Mesenchymal stem cell (in vitro differentiated cells and primary cell): Measurements from ENCODE around the gene AGAP1.
A peak's percentile ranks its signal among the peaks of the same experiment; 100 is the strongest.

Experiments
- DNase-seq: peaks from one replicate; pipeline ENCODE4 v3.0.0-alpha.2; 2013
- H2AFZ ChIP-seq: one replicate; pipeline ENCODE4 v1.6.1; 2013; ENCODE audit warnings: low read depth, mild to moderate bottlenecking, control low read depth, inconsistent platforms, low read length, moderate library complexity
- H2AK5ac ChIP-seq: 2 replicates; pipeline ENCODE4 v1.6.1; 2013; ENCODE audit warnings: low read length, moderate library complexity, mild to moderate bottlenecking, inconsistent platforms; ENCODE audit not compliant: severe bottlenecking
- H2BK120ac ChIP-seq: one replicate; pipeline ENCODE4 v1.6.1; 2013; ENCODE audit warnings: low read depth, mild to moderate bottlenecking, inconsistent platforms, low read length, moderate library complexity
- H2BK12ac ChIP-seq, 2 experiments: one replicate each; pipeline ENCODE4 v1.6.1; 2013; ENCODE audit warnings: inconsistent platforms in 2 of 2, low read length in 2 of 2, mild to moderate bottlenecking in 2 of 2, moderate library complexity in 2 of 2, control low read depth in 1 of 2
- H2BK15ac ChIP-seq: one replicate; pipeline ENCODE4 v1.6.1; 2013; ENCODE audit warnings: mild to moderate bottlenecking, low read depth, inconsistent platforms; ENCODE audit not compliant: poor library complexity, severe bottlenecking
- H2BK5ac ChIP-seq: 2 replicates; pipeline ENCODE4 v1.6.1; 2013; ENCODE audit warnings: low read depth, mild to moderate bottlenecking, low read length, control low read depth, inconsistent platforms; ENCODE audit not compliant: poor library complexity, severe bottlenecking
- H3K14ac ChIP-seq, 2 experiments: one replicate each; pipeline ENCODE4 v1.6.1; 2013; ENCODE audit warnings: inconsistent platforms in 2 of 2, low read length in 2 of 2, control low read depth in 1 of 2, mild to moderate bottlenecking in 1 of 2, moderate library complexity in 1 of 2
- H3K18ac ChIP-seq, 2 experiments: one replicate each; pipeline ENCODE4 v1.6.1; 2013; ENCODE audit warnings: inconsistent platforms in 2 of 2, low read length in 2 of 2, control low read depth in 1 of 2, low read depth in 1 of 2, mild to moderate bottlenecking in 1 of 2
- H3K23ac ChIP-seq, 2 experiments: one replicate each; pipeline ENCODE4 v1.6.1; 2013; ENCODE audit warnings: inconsistent platforms in 2 of 2, low read length in 2 of 2, mild to moderate bottlenecking in 2 of 2, moderate library complexity in 2 of 2, control low read depth in 1 of 2
- H3K27ac ChIP-seq: 2 replicates; pipeline ENCODE4 v1.5.1; 2013; ENCODE audit warnings: mild to moderate bottlenecking, moderate library complexity, low read length, control low read depth, inconsistent platforms; ENCODE audit not compliant: poor library complexity, severe bottlenecking
- H3K27me3 ChIP-seq, 2 experiments: 2 replicates each; pipeline versions ENCODE4 v1.6.1 to v1.7.0; 2013; ENCODE audit warnings: low read length in 2 of 2, mild to moderate bottlenecking in 2 of 2, moderate library complexity in 2 of 2, control low read depth in 1 of 2, inconsistent platforms in 1 of 2; ENCODE audit not compliant: control insufficient read depth in 1 of 2, insufficient read depth in 1 of 2
- H3K36me3 ChIP-seq, 2 experiments: 2 replicates each; pipeline versions ENCODE4 v1.6.1 to v1.7.0; 2013; ENCODE audit warnings: low read length in 2 of 2, control low read depth in 1 of 2, inconsistent platforms in 1 of 2, low read depth in 1 of 2, mild to moderate bottlenecking in 1 of 2; ENCODE audit not compliant: insufficient read depth in 2 of 2, control insufficient read depth in 1 of 2
- H3K4ac ChIP-seq, 2 experiments: one replicate each; pipeline ENCODE4 v1.6.1; 2013; ENCODE audit warnings: inconsistent platforms in 2 of 2, low read length in 2 of 2, mild to moderate bottlenecking in 2 of 2, moderate library complexity in 2 of 2, control low read depth in 1 of 2, low read depth in 1 of 2
- H3K4me1 ChIP-seq: 2 replicates; pipeline ENCODE4 v1.6.1; 2013; ENCODE audit warnings: low read depth, low read length, control low read depth; ENCODE audit not compliant: control insufficient read depth, insufficient read depth
- H3K4me2 ChIP-seq: 2 replicates; pipeline ENCODE4 v1.6.1; 2013; ENCODE audit warnings: low read length, mild to moderate bottlenecking, inconsistent platforms; ENCODE audit not compliant: poor library complexity, severe bottlenecking
- H3K4me3 ChIP-seq, 2 experiments: 2 replicates each; pipeline versions ENCODE4 v1.5.1 to v1.7.0; 2013; ENCODE audit warnings: low read length in 2 of 2, mild to moderate bottlenecking in 2 of 2, control low read depth in 1 of 2, low read depth in 1 of 2; ENCODE audit not compliant: insufficient read depth in 1 of 2
- H3K79me1 ChIP-seq: replicated peaks from 2 replicates; pipeline ENCODE4 v1.6.1; 2013; ENCODE audit warnings: mild to moderate bottlenecking, control low read depth, low read length, inconsistent platforms; ENCODE audit not compliant: poor library complexity, severe bottlenecking
- H3K9ac ChIP-seq: 2 replicates; pipeline ENCODE4 v1.7.0; 2013; ENCODE audit warnings: mild to moderate bottlenecking, low read length, moderate library complexity
- H3K9me3 ChIP-seq: 2 replicates; pipeline ENCODE4 v1.7.0; 2013; ENCODE audit warnings: mild to moderate bottlenecking, low read length; ENCODE audit not compliant: control insufficient read depth
- H4K8ac ChIP-seq: one replicate; pipeline ENCODE4 v1.6.1; 2013; ENCODE audit warnings: inconsistent platforms, mild to moderate bottlenecking, low read length, moderate library complexity
- H4K91ac ChIP-seq: one replicate; pipeline ENCODE4 v1.6.1; 2013; ENCODE audit warnings: mild to moderate bottlenecking, low read length, inconsistent platforms
- WGBS: methylation state at CpG from one replicate; pipeline ENCODE4 v1.1.7; 2013; ENCODE audit warnings: mixed read lengths; 5-methylcytosine and 5-hydroxymethylcytosine counted together

The AGAP1 gene

GRCh38 chr2:235661952-235662351 is 168.1 kb downstream of the AGAP1 start:
- Histone ChIP-seq H2BK5ac (no peak overlapping the region), H3K4me2 (no peak overlapping the region), H3K23ac (no peak overlapping the region), H3K27me3 (no peaks in the 10 kb centered on the region), H2AFZ (no peak overlapping the region), H4K8ac (no peak overlapping the region), H3K9ac (no peak overlapping the region), H3K14ac (no peak overlapping the region), H3K4me1 (peaks cover 30% of the 10 kb centered on the region), H3K79me1 (peaks cover 53% of the 10 kb centered on the region), H3K18ac (no peak overlapping the region), H4K91ac (no peak overlapping the region), H2BK15ac (no peak overlapping the region), H3K9me3 (no peaks in the 10 kb centered on the region), H2BK12ac (no peak overlapping the region), H2AK5ac (no peak overlapping the region), H3K27ac (no peak overlapping the region), H3K36me3 (no peaks in the 10 kb centered on the region), H2BK120ac (no peak overlapping the region), H3K4me3 (no peak overlapping the region), H3K4ac (no peak overlapping the region)
- WGBS, result 93% methylated on average over 6 of the region's 6 CpGs
- DNase-seq, result no peak

- no peak overlapping the region for H3K14ac ChIP-seq
- no peak overlapping the region for H2BK120ac ChIP-seq
- no peaks in the 10 kb centered on the region for H3K36me3 ChIP-seq
- H3K79me1 ChIP-seq, result peaks cover 44% of the 10 kb centered on the region
- H2BK12ac ChIP-seq, result no peak overlapping the region
- H4K91ac ChIP-seq, result no peak overlapping the region
- H2AK5ac ChIP-seq, result no peak overlapping the region
- H3K4me3 ChIP-seq, result no peak overlapping the region
- H4K8ac ChIP-seq, result no peak overlapping the region
- H3K27ac ChIP-seq, result no peak overlapping the region
- H3K18ac ChIP-seq, result no peak overlapping the region
- no peaks in the 10 kb centered on the region for H3K9me3 ChIP-seq
- no peak overlapping the region for H3K4me2 ChIP-seq
- H3K23ac ChIP-seq, result no peak overlapping the region
- 94% methylated on average over 8 of the region's 9 CpGs for WGBS
- no peaks in the 10 kb centered on the region for H3K27me3 ChIP-seq
- H3K9ac ChIP-seq, result no peak overlapping the region
- peaks cover 26% of the 10 kb centered on the region for H3K4me1 ChIP-seq
- H2AFZ ChIP-seq, result no peak overlapping the region
- no peak overlapping the region for H2BK15ac ChIP-seq
- no peak for DNase-seq
- H3K4ac ChIP-seq, result no peak overlapping the region
- no peak overlapping the region for H2BK5ac ChIP-seq
These were observed 170.0 kb downstream of the AGAP1 start for GRCh38 chr2:235663875-235664274.

DNA sequence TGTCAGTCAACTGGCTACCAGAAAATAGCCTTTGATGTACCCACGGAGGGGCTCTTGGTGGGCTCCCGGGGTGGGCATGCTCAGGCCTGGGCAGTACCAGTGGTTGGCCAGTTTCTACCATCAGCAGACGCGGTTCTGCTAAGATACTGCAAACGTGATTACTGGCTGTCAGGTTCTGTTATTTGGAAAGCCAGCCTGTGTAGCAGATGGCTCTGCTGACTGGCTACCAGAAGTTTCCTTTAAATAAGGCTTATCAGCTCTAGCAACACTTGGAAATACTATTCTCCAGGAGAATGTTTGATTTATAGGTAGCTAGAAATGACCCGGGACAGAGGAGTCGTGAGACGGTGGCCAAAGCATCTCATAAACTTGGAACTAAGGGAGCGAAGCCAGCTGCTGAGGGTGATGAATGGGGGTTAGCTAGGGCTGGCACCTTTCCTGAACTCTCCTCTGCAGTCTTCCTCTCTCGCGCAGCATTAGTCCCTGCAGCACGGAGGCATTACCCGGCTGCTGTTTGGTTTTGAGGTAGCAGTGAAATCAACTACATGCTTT is 171.9 kb downstream of the AGAP1 start:
- Histone ChIP-seq H4K8ac (no peak overlapping the region), H3K27ac (no peak overlapping the region), H2BK12ac (no peak overlapping the region), H2AK5ac (no peak overlapping the region), H3K4ac (no peak overlapping the region), H3K4me1 (peaks cover 23% of the 10 kb centered on the region), H3K36me3 (no peaks in the 10 kb centered on the region), H3K4me2 (peak overlapping the region; percentile 77), H2BK120ac (no peak overlapping the region), H3K9me3 (no peaks in the 10 kb centered on the region), H2BK5ac (no peak overlapping the region), H2AFZ (no peak overlapping the region), H3K23ac (no peak overlapping the region), H3K79me1 (peaks cover 32% of the 10 kb centered on the region), H3K14ac (no peak overlapping the region), H2BK15ac (no peak overlapping the region), H3K4me3 (peak overlapping the region in 1 of 2 experiments; percentile 74), H3K27me3 (no peaks in the 10 kb centered on the region), H4K91ac (no peak overlapping the region), H3K18ac (no peak overlapping the region), H3K9ac (peak overlapping the region; percentile 65)
- DNase-seq, result peak; percentile 51
- WGBS, result 26% methylated on average over 9 of the region's 13 CpGs

GRCh38 chr2:235666213-235666781 is 172.5 kb downstream of the AGAP1 start:
- H3K4ac ChIP-seq, result no peak overlapping the region
- peak overlapping the region; percentile 77 for H3K4me2 ChIP-seq
- H4K8ac ChIP-seq, result no peak overlapping the region
- H3K14ac ChIP-seq, result no peak overlapping the region
- peak overlapping the region in 1 of 2 experiments; percentile 74 for H3K4me3 ChIP-seq
- H2AK5ac ChIP-seq, result no peak overlapping the region
- H3K79me1 ChIP-seq, result peaks cover 31% of the 10 kb centered on the region
- no peak overlapping the region for H2BK5ac ChIP-seq
- H4K91ac ChIP-seq, result no peak overlapping the region
- peak; percentile 91 for DNase-seq
- H3K23ac ChIP-seq, result no peak overlapping the region
- no peak overlapping the region for H2BK120ac ChIP-seq
- H3K18ac ChIP-seq, result no peak overlapping the region
- H3K9ac ChIP-seq, result peak overlapping the region; percentile 65
- no peak overlapping the region for H2BK15ac ChIP-seq
- H3K27me3 ChIP-seq, result peaks cover 0 to 4% of the 10 kb centered on the region in 2 experiments
- no peak overlapping the region for H3K27ac ChIP-seq
- no peaks in the 10 kb centered on the region for H3K9me3 ChIP-seq
- H3K36me3 ChIP-seq, result no peaks in the 10 kb centered on the region
- H2BK12ac ChIP-seq, result no peak overlapping the region
- 9% methylated on average over 3 of the region's 4 CpGs for WGBS
- no peak overlapping the region for H2AFZ ChIP-seq
- H3K4me1 ChIP-seq, result peaks cover 26% of the 10 kb centered on the region
